Measurements from ENCODE around the gene GDI2.

Gene GDI2

GRCh38 chr10:5758927-5759326 is 54.3 kb downstream of the GDI2 start:
- Histone ChIP-seq H3K36me3 (ENCODE audit: control insufficient read depth in 1 of 2, insufficient read depth in 2 of 2, low read length in 2 of 2) (peaks cover 58 to 60% of the 10 kb centered on the region in 2 donors), H3K4me1 (ENCODE audit: control insufficient read depth in 1 of 2, insufficient read depth in 2 of 2, low read length in 2 of 2) (no peaks in the 10 kb centered on the region), H3K4me3 (ENCODE audit: low read depth in 1 of 2, low read length in 2 of 2) (no peak overlapping the region), H3K9me3 (ENCODE audit: control insufficient read depth in 1 of 2, low read length in 2 of 2) (no peaks in the 10 kb centered on the region), H3K27me3 (ENCODE audit: low read depth, low read length) (no peaks in the 10 kb centered on the region), H3K27ac (ENCODE audit: low read length) (no peak overlapping the region)

DNA sequence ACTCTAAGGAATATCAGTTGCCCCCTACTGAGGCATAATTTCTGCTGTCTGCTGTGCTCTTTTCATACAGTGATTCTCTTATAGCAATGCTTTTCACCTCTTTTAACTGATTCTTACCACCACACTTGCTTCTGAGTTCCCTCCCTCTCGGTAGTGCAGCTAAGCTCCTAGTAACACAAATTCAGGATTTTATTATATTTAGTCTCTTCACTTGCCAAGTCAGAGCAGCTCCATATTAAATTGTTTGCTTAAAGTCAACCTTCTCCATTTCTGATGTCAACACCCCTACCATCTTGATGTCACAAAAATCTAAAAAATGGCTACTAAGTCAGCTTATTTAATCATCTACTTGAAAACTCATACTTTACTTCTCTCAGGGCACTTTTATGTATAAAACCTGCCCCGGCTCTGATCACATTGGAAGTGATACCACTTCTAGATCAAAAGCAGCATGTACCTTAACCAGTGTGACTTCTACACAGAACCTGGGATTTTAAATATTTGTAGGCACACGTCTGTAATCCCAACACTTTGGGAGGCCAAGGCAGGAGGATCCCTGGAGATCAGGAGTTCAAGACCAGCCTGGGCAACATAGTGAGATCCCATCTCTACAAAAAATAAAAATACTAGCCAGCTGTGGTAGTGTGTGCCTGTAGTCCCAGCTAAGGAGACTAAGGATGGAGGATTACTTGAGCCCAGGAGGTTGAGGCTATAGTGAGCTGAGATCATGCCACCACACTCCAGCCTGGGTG is 55.3 kb downstream of the GDI2 start:
- H3K9me3 ChIP-seq (ENCODE audit: control insufficient read depth in 1 of 2, low read length in 2 of 2) = no peaks in the 10 kb centered on the region
- no peaks in the 10 kb centered on the region for H3K4me1 ChIP-seq (ENCODE audit: control insufficient read depth in 1 of 2, insufficient read depth in 2 of 2, low read length in 2 of 2)
- no peak overlapping the region for H3K4me3 ChIP-seq (ENCODE audit: low read depth in 1 of 2, low read length in 2 of 2)
- H3K27ac ChIP-seq (ENCODE audit: low read length) = no peak overlapping the region
- H3K27me3 ChIP-seq (ENCODE audit: low read depth, low read length) = no peaks in the 10 kb centered on the region
- H3K36me3 ChIP-seq (ENCODE audit: control insufficient read depth in 1 of 2, insufficient read depth in 2 of 2, low read length in 2 of 2) = peaks cover 52 to 54% of the 10 kb centered on the region in 2 donors

DNA sequence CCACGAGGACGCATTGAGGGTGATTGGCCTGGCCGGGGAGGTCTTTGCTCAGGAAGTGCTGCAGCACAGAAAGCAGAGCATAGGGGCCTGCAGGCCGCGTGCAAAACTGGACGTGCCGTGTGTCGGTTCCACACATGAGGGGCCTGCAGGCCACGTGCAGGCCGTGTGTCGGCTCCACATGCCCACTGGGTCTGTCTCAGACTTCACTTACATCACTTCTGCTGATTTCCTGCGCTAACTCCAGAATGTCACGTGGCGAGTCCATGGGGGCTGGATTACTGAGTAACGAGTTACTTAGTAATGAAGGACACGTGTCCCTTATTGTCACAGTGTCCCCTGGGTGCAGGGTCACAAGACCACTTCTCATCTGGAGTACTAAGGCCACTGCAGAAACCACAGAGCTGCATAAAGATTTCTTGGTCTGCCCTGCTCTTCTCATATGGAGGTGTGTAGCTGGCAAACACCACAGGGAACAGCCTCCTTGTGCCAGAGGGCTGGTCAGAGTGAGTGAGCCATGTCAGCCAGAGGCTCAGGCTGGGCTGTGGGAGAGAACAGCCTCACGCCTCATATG is 60.8 kb downstream of the GDI2 start:
- Histone ChIP-seq H3K36me3 (ENCODE audit: control insufficient read depth in 1 of 2, insufficient read depth in 2 of 2, low read length in 2 of 2) (peaks cover 32 to 40% of the 10 kb centered on the region in 2 donors), H3K9me3 (ENCODE audit: control insufficient read depth in 1 of 2, low read length in 2 of 2) (no peaks in the 10 kb centered on the region), H3K4me1 (ENCODE audit: control insufficient read depth in 1 of 2, insufficient read depth in 2 of 2, low read length in 2 of 2) (no peaks in the 10 kb centered on the region), H3K27me3 (ENCODE audit: low read depth, low read length) (no peaks in the 10 kb centered on the region), H3K27ac (ENCODE audit: low read length) (no peak overlapping the region), H3K4me3 (ENCODE audit: low read depth in 1 of 2, low read length in 2 of 2) (no peak overlapping the region)

DNA sequence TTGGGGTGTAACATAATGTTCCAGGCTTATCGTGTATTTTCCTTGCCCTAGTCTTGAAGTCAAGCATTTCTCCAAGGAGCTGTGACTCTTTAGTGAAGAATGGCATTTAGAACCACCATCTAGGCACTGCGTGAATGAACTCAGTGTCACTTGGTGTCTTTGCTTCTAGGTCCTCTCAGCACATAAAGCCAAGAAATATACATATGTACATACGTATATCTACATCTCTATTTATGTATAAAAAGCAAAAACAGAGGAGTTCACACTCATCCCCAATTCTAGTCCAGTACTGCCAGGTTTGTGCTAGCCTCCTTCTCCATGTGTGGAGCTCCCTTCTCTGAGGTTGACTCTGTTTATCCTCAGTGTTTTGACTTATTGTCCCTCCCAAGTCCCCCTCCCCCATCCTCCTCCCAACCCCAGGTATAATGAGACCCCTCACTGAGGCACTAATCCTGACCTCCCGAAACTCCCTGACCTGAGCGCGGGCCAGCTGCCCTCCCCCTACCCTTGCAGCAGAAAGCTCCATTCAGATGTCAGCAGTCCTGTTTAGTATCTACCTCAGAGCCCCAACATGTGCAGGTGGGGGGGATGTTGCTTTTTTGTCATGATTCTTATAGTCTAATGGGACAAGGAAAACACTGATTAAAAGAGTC is 61.5 kb downstream of the GDI2 start:
- no peaks in the 10 kb centered on the region for H3K27me3 ChIP-seq (ENCODE audit: low read depth, low read length)
- H3K36me3 ChIP-seq (ENCODE audit: control insufficient read depth in 1 of 2, insufficient read depth in 2 of 2, low read length in 2 of 2) = peaks cover 31 to 39% of the 10 kb centered on the region in 2 donors
- H3K4me1 ChIP-seq (ENCODE audit: control insufficient read depth in 1 of 2, insufficient read depth in 2 of 2, low read length in 2 of 2) = no peaks in the 10 kb centered on the region
- H3K4me3 ChIP-seq (ENCODE audit: low read depth in 1 of 2, low read length in 2 of 2) = no peak overlapping the region
- H3K27ac ChIP-seq (ENCODE audit: low read length) = no peak overlapping the region
- H3K9me3 ChIP-seq (ENCODE audit: control insufficient read depth in 1 of 2, low read length in 2 of 2) = no peaks in the 10 kb centered on the region

DNA sequence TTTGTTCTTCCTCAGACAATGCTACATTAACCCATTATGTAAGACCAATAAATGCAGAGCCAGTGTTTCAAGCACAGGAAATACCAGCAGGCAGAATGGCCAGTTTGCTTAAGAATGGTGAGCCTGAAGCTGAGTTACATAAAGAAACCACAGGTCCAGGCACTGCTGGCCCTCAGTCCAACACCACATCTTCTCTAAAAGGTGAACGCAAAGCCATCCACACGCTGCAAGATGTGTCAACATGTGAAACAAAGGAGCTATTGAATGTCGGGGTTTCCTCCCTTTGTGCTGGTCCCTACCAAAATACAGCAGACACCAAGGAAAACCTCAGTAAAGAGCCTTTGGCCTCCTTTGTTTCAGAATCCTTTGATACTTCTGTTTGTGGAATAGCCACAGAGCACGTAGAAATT is 64.8 kb downstream of the GDI2 start:
- Histone ChIP-seq H3K27me3 (ENCODE audit: low read depth, low read length) (no peaks in the 10 kb centered on the region), H3K27ac (ENCODE audit: low read length) (no peak overlapping the region), H3K36me3 (ENCODE audit: control insufficient read depth in 1 of 2, insufficient read depth in 2 of 2, low read length in 2 of 2) (peaks cover 36 to 44% of the 10 kb centered on the region in 2 donors), H3K9me3 (ENCODE audit: control insufficient read depth in 1 of 2, low read length in 2 of 2) (no peaks in the 10 kb centered on the region), H3K4me3 (ENCODE audit: low read depth in 1 of 2, low read length in 2 of 2) (no peak overlapping the region), H3K4me1 (ENCODE audit: control insufficient read depth in 1 of 2, insufficient read depth in 2 of 2, low read length in 2 of 2) (no peaks in the 10 kb centered on the region)

DNA sequence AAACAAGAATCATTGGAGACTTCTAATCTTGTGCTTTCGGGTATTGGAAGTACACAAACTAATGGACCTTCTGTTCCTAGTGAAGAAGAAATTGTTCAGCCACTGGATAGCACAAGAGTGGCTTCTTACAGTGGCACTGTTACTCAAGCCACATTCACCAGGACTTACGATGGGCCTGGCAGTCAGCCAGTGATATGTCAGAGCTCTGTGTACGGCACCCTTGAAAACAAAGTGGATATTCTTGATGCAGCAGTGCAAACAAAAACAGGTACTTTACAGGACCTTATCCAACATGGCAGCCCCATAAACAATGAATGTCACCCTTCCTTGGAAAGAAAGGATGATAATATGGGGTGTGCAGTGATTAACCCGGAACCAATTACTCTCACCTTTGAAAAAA is 67.0 kb downstream of the GDI2 start:
- Histone ChIP-seq H3K36me3 (ENCODE audit: control insufficient read depth in 1 of 2, insufficient read depth in 2 of 2, low read length in 2 of 2) (peaks cover 31 to 33% of the 10 kb centered on the region in 2 donors), H3K27me3 (ENCODE audit: low read depth, low read length) (no peaks in the 10 kb centered on the region), H3K9me3 (ENCODE audit: control insufficient read depth in 1 of 2, low read length in 2 of 2) (no peaks in the 10 kb centered on the region), H3K4me1 (ENCODE audit: control insufficient read depth in 1 of 2, insufficient read depth in 2 of 2, low read length in 2 of 2) (no peaks in the 10 kb centered on the region), H3K27ac (ENCODE audit: low read length) (no peak overlapping the region), H3K4me3 (ENCODE audit: low read depth in 1 of 2, low read length in 2 of 2) (no peak overlapping the region)

DNA sequence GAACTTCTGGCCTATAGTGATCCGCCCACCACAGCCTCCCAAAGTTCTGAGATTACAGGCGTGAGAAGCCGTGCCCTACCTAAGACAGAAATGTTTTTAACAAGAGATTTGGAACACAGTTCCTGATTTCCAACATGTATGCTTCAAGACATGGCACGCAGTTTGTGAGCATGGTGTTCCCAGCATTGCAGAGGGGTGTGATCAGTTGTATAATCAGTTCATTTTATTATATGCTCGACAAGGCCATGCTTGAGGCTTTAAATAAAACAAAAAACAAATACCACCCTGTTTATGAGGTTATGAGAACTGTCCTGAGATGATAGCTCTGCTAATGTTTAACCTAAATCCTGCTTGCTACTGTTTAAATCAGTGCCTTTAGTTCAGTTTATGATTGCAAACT is 68.4 kb downstream of the GDI2 start:
- H3K36me3 ChIP-seq (ENCODE audit: control insufficient read depth in 1 of 2, insufficient read depth in 2 of 2, low read length in 2 of 2) = peaks cover 38 to 40% of the 10 kb centered on the region in 2 donors

GRCh38 chr10:5743736-5744135 is 69.5 kb downstream of the GDI2 start:
- Histone ChIP-seq H3K9me3 (ENCODE audit: control insufficient read depth in 1 of 2, low read length in 2 of 2) (no peaks in the 10 kb centered on the region), H3K27ac (ENCODE audit: low read length) (no peak overlapping the region), H3K27me3 (ENCODE audit: low read depth, low read length) (no peaks in the 10 kb centered on the region), H3K4me1 (ENCODE audit: control insufficient read depth in 1 of 2, insufficient read depth in 2 of 2, low read length in 2 of 2) (no peaks in the 10 kb centered on the region), H3K4me3 (ENCODE audit: low read depth in 1 of 2, low read length in 2 of 2) (no peak overlapping the region), H3K36me3 (ENCODE audit: control insufficient read depth in 1 of 2, insufficient read depth in 2 of 2, low read length in 2 of 2) (peaks cover 40 to 44% of the 10 kb centered on the region in 2 donors)

More for the DNA sequence above, 68.4 kb downstream of the GDI2 start:
- Histone ChIP-seq H3K27me3 (ENCODE audit: low read depth, low read length) (no peaks in the 10 kb centered on the region), H3K4me1 (ENCODE audit: control insufficient read depth in 1 of 2, insufficient read depth in 2 of 2, low read length in 2 of 2) (no peaks in the 10 kb centered on the region), H3K27ac (ENCODE audit: low read length) (no peak overlapping the region), H3K9me3 (ENCODE audit: control insufficient read depth in 1 of 2, low read length in 2 of 2) (no peaks in the 10 kb centered on the region), H3K4me3 (ENCODE audit: low read depth in 1 of 2, low read length in 2 of 2) (no peak overlapping the region)

DNA sequence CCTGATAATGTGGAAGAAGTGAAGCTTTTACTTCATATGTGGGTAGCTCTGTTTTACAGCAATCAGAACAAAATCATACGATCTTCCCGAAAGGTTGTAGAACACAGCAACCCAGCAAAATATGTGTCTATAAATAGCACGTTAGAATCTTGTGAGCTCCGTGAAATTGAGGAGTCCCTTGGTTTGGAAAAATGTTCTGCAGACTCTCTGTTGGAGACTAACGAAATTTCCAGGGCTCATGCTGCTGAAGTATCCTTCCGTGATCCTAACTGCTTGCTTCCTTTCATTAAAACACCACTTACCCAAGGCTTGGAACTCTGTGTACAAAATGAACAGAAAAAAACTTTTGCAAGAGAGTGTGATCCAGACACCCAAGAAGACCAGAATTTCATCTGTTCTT is 71.1 kb downstream of the GDI2 start:
- H3K9me3 ChIP-seq (ENCODE audit: control insufficient read depth in 1 of 2, low read length in 2 of 2) = no peaks in the 10 kb centered on the region
- peaks cover 26 to 32% of the 10 kb centered on the region in 2 donors for H3K36me3 ChIP-seq (ENCODE audit: control insufficient read depth in 1 of 2, insufficient read depth in 2 of 2, low read length in 2 of 2)
- H3K27me3 ChIP-seq (ENCODE audit: low read depth, low read length) = no peaks in the 10 kb centered on the region
- no peak overlapping the region for H3K27ac ChIP-seq (ENCODE audit: low read length)
- no peaks in the 10 kb centered on the region for H3K4me1 ChIP-seq (ENCODE audit: control insufficient read depth in 1 of 2, insufficient read depth in 2 of 2, low read length in 2 of 2)
- no peak overlapping the region for H3K4me3 ChIP-seq (ENCODE audit: low read depth in 1 of 2, low read length in 2 of 2)

- Histone ChIP-seq H3K4me1 (ENCODE audit: control insufficient read depth in 1 of 2, insufficient read depth in 2 of 2, low read length in 2 of 2) (no peaks in the 10 kb centered on the region), H3K27me3 (ENCODE audit: low read depth, low read length) (no peaks in the 10 kb centered on the region), H3K27ac (ENCODE audit: low read length) (no peak overlapping the region), H3K9me3 (ENCODE audit: control insufficient read depth in 1 of 2, low read length in 2 of 2) (no peaks in the 10 kb centered on the region), H3K4me3 (ENCODE audit: low read depth in 1 of 2, low read length in 2 of 2) (no peak overlapping the region), H3K36me3 (ENCODE audit: control insufficient read depth in 1 of 2, insufficient read depth in 2 of 2, low read length in 2 of 2) (peaks cover 18 to 26% of the 10 kb centered on the region in 2 donors)
Observed at GRCh38 chr10:5741276-5741675, 72.0 kb downstream of the GDI2 start.

- no peaks in the 10 kb centered on the region for H3K4me1 ChIP-seq (ENCODE audit: control insufficient read depth in 1 of 2, insufficient read depth in 2 of 2, low read length in 2 of 2)
- peaks cover 15 to 22% of the 10 kb centered on the region in 2 donors for H3K36me3 ChIP-seq (ENCODE audit: control insufficient read depth in 1 of 2, insufficient read depth in 2 of 2, low read length in 2 of 2)
- no peak overlapping the region for H3K4me3 ChIP-seq (ENCODE audit: low read depth in 1 of 2, low read length in 2 of 2)
- no peaks in the 10 kb centered on the region for H3K9me3 ChIP-seq (ENCODE audit: control insufficient read depth in 1 of 2, low read length in 2 of 2)
- H3K27ac ChIP-seq (ENCODE audit: low read length) = no peak overlapping the region
- no peaks in the 10 kb centered on the region for H3K27me3 ChIP-seq (ENCODE audit: low read depth, low read length)
Observed at GRCh38 chr10:5738427-5738826, 74.8 kb downstream of the GDI2 start.

All from muscle layer of duodenum (tissue), 2 donors.